Adrenal gland (tissue), 5 donors: Measurements from ENCODE around the gene SEMA6C.

Experiments
- POLR2A ChIP-seq, 2 donors: fragments of 450-650 bp; IDR thresholded peaks; one replicate each; pipeline ENCODE4 v1.6.1; 2017; ENCODE audit warnings: antibody characterized with exemption in 2 of 2, mild to moderate bottlenecking in 2 of 2, moderate library complexity in 1 of 2
- TF ChIP-seq, protein P1 (sequence below), 6 experiments: fragments of 450-650 bp in 4 of 6; fragments of 200-600 bp in 2 of 6; sonication (generic) in 1 of 6; IDR thresholded peaks; 1 replicate in 5 of 6; 2 replicates in 1 of 6; pipeline versions ENCODE4 v1.5.1 to v1.8.0; 2016 to 2021; ENCODE audit warnings: antibody characterized with exemption in 6 of 6, mild to moderate bottlenecking in 2 of 6, moderate library complexity in 1 of 6
- donor health status: DM: no; HTN: no; CAD: no.

DNA sequence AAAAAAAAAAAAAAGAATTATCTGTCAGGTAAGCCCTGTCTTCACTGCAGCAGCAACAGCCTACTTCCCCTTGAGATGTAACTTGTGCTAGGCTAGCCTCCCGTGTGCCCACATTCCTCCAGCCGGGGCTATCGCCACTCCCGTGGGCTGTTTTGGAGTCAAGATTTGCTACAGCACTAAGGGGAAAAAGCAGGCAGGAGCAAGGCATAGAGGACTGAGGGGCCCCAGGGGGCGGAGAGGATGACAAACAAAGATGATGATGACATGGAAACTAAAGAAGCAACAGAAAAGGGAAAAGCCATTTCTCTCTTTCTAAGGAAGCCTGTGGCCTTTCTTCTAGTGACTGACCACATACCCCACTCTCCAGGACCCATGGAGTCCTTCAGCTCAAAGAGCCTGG, 11.9 kb upstream of the SEMA6C start:
- TF ChIP-seq, protein P1, sequence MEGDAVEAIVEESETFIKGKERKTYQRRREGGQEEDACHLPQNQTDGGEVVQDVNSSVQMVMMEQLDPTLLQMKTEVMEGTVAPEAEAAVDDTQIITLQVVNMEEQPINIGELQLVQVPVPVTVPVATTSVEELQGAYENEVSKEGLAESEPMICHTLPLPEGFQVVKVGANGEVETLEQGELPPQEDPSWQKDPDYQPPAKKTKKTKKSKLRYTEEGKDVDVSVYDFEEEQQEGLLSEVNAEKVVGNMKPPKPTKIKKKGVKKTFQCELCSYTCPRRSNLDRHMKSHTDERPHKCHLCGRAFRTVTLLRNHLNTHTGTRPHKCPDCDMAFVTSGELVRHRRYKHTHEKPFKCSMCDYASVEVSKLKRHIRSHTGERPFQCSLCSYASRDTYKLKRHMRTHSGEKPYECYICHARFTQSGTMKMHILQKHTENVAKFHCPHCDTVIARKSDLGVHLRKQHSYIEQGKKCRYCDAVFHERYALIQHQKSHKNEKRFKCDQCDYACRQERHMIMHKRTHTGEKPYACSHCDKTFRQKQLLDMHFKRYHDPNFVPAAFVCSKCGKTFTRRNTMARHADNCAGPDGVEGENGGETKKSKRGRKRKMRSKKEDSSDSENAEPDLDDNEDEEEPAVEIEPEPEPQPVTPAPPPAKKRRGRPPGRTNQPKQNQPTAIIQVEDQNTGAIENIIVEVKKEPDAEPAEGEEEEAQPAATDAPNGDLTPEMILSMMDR (IDR thresholded peaks at IDR 0.05): no peak
- TF ChIP-seq POLR2A (IDR thresholded peaks at IDR 0.05): no peak
